ENCODE data around the gene OR2V1.
"Not testable (repeated sequence)": the region's sequence is repeated elsewhere in the genome, so short reads cannot be mapped to it uniquely, and the experiment has no call there.

The OR2V1 gene

DNA sequence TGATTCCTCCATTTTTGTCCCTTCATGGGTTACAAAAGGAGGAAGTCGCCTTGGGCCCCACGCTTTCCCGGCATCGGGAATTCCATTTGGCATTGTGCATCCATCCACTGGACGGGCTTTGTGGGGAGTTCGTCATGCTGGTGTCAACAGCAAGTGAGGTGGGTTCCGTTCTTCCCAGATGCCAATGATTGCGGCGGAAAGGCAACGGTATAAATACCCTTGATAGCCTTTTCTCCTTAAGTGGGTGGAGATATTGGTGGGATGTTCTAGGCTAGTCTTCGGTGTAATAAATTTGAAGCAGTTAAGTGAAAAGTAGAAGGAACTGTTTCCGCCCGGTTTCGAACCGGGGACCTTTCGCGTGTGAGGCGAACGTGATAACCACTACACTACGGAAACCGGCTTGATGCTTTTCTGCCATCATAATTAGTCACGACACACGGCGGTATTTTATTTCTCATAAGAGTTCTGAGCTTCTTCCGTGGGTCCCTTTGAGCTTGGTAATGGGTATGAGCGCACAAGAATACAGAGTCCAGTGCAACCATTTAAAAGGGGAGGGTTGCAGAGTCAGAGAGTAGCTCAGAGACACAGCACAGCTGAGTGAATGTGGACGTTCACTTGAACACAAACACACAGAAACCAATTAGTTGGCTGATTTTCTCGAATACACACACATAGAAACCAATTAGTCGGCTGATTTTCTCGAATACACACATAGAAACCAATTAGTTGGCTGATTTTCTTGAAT lies 28.9 kb downstream of the OR2V1 start:
- not testable (repeated sequence) for DNase-seq

DNA sequence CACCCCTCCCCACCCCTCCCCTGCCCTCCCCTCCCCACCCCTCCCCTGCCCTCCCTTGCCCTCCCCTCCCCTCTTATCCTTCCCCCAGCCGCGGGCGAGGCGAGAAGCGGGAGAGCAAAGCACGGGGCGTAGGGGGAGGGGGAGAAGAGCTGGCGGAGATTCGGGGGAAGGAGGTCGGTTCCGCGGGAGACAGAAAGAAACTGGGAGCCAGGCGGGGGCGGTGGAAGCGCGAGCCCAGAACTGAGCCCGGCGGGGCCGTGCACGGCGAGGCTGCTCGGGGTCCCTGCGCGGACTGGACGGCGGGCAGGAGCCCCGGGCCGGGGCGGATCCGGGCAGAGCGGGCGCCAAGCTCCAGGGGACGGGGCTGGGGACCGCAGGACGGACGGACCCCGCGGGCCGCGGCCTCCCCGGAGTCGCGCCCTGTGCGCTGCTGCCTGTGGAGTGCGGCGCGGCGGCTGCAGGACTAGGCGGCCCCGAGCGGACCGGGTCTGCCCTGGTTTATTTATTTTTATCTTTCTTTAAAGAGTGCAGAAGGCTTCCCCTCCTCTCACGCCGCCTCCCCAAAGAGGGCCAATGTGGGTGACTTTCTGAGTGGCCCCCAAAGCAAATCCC lies 29.8 kb downstream of the OR2V1 start:
- not testable (repeated sequence) for DNase-seq

DNA sequence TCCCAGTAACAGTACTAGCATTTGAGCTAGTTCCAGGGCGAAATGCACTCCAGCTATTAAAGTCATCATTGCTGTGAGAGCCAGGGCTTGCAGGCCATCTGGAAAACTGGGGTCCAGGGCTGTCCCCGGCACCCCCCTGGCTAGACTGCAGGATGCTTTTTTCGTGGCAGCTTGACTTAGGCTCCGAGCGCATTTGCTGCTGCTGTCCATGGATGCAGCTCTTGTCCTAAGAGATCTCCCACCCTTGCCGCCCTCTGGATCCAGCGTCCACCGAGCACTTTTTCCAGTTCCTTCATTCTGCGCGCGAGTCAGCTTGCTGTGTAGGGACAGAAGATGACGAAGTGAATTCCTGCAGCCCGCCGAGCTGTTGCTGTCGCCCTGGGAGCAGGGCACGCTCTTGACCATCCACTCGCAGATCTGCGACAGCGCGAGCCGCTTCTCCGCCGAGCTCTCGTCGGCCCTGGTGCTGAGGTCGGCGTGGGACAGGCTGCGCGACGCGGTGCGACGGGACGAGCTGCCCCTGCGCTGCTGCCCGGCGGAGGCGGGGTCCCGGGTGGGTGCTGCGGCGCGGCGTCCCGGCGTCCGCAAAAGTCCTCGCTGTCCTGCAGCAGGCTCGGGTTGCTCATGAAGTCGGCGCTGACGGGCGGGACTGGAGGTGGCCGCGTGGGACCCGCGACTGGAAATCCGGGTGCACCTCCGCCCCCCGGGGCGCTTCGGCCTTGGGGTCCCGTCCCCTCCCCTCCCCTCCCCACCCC lies 30.7 kb downstream of the OR2V1 start:
- DNase-seq: no peak

DNA sequence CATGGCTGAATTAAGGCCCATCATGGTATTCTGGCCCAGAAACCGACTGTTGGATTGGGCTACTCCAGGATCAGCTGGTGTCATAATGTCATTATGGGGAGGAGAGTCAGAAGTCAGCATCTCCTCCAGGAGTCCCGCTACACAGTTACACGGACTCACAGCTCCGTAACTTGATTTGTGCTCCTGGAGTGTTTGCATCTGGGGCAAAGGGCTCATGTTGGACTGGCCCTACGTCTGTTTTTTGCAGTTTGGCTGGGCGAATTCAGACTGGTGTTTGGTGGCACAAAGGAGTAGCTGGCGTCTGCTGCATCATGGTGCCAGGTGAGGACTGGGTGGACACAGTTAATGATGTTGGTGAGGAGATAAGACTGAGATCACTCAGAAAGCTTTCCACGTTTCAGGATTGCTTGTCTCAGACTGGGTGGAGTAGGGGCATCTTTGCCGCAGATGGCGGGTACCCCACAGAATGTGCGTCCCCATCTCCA lies 31.3 kb downstream of the OR2V1 start:
- DNase-seq: no peak

DNA sequence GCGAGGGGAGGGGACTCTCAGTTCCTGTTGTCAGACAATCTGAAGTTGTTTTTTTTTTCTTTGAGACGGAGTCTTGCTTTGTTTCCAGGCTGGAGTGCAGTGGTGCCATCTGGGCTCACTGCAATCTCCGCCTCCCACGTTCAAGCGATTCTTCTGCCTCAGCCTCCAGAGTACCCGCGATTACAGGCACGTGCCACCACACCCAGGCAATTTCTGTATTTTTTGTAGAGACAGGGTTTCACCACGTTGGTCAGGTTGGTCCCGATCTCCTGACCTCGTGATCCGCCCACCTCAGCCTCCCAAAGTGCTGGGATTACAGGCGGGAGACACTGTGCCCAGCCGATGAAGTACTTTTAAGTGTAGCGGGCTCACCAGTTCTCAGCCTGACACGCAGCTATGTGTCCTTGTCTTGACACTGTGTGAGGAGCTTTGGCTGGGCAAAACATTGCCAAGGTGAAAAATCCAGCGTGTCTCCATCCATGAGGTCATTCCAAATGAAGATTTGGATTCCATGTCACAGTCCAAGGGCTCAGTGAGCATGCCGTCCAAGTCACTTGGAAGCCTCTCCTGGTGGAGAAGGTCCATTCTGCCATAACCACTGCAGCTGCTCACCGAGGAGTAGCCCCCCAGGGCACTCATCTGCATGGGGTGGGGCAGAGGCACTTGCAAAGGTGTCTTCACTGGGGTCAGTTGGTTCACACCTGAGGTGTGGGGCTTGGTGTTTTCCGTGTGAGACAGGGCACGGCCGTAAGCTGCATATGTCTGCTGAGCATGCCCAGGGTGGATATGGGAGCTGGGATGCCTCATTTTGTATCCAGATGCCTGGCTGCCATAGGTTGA lies 32.0 kb downstream of the OR2V1 start:
- DNase-seq: no peak

DNA sequence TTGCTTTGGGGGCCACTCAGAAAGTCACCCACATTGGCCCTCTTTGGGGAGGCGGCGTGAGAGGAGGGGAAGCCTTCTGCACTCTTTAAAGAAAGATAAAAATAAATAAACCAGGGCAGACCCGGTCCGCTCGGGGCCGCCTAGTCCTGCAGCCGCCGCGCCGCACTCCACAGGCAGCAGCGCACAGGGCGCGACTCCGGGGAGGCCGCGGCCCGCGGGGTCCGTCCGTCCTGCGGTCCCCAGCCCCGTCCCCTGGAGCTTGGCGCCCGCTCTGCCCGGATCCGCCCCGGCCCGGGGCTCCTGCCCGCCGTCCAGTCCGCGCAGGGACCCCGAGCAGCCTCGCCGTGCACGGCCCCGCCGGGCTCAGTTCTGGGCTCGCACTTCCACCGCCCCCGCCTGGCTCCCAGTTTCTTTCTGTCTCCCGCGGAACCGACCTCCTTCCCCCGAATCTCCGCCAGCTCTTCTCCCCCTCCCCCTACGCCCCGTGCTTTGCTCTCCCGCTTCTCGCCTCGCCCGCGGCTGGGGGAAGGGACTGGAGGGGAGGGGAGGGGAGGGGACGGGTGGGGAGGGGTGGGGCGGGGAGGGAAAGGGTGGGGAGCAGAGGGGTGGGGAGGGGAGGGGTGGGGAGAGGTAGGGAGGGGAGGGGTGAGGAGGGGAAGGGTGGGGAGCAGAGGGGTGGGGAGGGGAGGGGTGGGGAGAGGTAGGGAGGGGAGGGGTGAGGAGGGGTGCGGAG lies 33.0 kb downstream of the OR2V1 start:
- DNase-seq: not testable (repeated sequence)

DNA sequence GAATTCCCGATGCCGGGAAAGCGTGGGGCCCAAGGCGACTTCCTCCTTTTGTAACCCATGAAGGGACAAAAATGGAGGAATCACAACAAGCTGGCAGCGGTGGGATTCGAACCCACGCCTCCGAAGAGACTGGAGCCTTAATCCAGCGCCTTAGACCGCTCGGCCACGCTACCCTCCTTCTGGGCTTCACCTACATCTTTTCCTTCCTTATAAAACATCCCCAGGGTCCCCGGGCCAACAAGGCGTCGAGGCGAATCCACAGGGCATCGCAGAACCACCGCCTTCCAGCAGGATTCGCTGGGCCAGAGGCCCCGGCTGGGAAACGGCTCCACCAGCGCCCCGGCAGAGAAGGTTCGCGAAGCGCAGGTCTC lies 33.6 kb downstream of the OR2V1 start:
- DNase-seq: not testable (repeated sequence)

DNA sequence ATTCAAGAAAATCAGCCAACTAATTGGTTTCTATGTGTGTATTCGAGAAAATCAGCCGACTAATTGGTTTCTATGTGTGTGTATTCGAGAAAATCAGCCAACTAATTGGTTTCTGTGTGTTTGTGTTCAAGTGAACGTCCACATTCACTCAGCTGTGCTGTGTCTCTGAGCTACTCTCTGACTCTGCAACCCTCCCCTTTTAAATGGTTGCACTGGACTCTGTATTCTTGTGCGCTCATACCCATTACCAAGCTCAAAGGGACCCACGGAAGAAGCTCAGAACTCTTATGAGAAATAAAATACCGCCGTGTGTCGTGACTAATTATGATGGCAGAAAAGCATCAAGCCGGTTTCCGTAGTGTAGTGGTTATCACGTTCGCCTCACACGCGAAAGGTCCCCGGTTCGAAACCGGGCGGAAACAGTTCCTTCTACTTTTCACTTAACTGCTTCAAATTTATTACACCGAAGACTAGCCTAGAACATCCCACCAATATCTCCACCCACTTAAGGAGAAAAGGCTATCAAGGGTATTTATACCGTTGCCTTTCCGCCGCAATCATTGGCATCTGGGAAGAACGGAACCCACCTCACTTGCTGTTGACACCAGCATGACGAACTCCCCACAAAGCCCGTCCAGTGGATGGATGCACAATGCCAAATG lies 34.1 kb downstream of the OR2V1 start:
- not testable (repeated sequence) for DNase-seq

DNA sequence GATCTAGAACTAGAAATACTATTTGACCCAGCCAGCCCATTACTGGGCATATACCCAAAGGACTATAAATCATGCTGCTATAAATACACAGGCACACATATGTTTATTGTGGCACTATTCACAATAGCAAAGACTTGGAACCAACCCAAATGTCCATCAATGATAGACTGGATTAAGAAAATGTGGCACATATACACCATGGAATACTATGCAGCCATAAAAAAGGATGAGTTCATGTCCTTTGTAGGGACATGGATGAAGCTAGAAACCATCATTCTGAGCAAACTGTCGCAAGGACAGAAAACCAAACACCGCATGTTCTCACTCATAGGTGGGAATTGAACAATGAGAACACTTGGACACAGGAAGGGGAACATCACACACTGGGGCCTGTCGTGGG lies 35.8 kb downstream of the OR2V1 start:
- DNase-seq: not testable (repeated sequence)

DNA sequence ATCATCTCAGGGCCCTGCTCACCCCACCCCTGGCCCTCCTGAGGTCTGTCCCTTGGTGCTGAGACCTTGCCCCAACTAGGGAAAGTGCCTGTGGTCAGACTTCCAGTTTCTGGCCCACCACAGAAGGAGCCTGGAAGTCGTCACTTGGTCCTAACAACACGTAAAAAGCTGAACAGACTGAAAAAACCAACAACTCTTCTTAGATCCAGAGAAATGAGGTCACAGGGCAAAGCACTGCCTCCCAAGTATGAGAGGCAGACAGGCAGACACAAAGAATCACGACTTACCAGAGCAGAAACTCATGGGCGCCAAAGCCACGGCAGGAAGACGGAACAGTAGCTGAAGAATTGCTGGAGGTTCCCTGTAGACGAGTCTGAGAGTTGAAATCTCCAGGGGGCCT lies 38.5 kb downstream of the OR2V1 start:
- DNase-seq: no peak

DNA sequence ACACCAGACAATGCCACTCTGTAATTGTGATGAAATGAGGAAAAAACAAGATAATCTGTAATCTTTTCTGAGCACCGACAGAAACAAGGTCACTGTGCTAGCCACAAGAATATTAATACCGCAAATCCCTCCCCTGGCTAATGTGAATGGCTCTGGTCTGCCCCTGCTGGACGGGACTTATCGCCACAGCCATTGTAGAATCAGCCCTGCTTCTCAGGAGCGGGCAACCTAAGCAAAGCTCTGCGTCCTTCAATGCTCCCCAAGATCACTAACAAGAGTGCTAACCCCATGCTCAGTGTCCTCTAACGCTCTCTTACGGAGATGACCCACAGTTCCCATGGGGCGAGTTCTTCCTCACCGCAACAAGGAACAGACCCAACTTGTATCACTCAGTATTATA lies 42.7 kb downstream of the OR2V1 start:
- no peak for DNase-seq

DNA sequence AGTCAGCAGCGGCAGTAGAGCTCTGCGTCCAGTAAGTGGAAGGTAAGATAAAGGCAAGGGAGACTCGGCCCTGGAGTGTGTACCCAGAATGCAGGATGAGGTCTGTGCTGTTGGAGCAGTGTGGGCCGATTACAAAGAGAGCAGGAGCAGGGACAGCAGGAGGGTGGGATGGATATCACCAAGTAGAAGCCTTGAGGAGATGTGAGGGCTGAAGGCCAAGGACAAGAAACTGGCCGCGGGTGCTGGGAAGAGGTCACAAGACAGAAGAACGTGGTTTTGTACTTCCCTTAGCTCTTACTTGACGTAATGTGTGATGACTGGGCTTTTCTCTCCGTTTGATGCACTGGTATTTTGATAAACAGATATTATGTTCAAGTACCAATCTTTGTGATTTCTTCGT lies 43.7 kb downstream of the OR2V1 start:
- DNase-seq: no peak

DNA sequence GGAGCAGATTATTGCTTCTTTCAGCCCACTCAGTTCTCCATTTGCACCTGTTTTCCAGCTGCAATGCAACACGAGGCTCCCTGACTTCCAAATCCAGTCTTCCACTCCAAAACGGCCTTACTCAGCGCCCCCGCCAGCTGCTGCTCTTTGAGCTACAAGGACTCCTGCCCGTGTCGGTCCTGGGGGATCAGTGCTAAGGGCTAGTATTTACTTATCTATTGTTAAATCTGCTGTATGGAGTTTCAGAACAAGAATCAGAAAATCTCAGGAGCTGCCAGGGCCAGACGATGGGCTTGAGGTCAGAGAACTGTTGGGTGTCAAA lies 44.1 kb downstream of the OR2V1 start:
- DNase-seq: no peak

DNA sequence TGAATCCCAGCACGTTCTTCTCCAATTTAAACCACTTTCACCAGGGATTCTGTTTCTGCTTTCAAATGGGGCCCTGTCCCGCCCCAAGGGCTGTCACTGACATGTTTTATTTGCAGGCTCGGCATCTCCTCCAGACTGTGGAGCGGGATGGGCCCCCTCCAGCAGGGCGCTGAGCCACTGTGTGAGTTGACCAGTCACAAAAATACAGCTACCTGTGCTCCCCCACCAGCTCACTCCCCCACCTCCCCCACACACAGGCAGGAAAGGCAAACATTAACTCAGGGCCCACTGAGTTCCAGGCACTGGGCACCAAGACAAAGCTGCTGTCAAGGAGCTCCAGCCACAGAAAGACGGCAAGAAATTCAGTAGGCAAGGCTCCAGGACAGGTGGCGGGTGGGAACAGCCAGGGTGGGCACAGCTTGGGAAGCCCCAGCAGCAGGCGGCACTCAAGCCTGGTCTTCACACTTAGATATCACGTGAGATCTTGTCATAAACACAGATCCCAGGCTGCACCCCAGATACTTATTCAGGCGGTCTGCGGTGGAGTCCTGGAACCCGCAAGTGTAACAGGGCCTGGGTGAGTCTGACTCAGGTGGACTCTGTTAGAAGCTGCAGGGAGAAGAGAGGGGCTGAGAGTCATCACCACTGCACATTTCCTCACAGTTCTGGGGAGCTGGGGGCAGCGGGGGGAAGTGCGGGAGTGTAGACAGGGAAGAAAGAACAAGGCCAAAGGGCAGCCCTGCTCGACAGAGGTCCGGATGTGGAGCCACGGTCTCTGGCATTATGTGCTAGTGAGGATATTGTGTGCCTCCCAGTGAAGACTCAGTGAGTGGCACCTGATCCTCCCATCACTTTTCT lies 44.7 kb downstream of the OR2V1 start:
- DNase-seq: no peak

DNA sequence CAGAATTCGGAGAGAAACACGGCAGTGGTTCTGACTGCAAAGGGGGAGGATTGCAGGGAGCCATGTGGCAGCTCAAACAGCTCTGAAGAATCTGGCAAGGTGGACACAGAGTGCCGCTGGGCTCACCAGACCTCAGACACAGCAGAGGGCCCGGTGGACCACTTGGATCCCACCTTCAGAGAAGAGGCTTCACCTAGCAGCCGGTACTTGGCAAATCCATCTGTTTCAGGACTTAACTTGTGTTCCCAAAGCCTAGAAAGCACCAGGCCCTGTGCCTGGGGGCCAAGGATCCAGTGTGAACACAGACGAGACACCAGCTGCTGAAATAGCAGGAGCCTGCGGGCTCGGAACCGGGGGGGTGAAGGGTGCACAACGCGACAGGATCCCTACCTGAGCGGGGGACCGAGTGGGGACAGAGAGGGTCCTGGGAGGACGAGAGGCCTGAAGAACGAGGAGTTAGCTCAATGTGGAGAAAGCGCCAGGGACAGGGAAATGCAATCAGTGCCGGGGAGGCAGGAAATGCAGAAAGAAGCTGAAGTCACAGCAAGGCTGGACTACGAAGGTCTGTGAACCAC lies 46.3 kb downstream of the OR2V1 start:
- DNase-seq: no peak

DNA sequence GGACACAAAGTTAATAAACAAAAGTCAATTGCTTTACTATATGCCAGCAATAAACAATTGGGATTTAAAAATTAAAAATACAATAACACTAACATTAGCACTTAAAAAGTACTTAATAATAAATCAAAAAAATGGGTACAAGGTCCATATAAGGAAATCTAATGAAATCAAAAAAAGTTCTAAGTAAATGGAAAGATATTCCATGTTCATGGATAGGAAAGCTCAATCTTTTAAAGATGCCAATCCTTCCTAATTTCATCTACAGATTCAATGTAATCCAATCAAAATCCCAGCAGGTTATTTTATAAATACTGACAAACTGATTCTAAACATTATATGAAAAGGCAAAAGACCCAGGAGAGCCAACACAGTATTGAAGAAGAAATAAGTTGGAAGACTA lies 49.0 kb downstream of the OR2V1 start:
- no peak for DNase-seq

DNA sequence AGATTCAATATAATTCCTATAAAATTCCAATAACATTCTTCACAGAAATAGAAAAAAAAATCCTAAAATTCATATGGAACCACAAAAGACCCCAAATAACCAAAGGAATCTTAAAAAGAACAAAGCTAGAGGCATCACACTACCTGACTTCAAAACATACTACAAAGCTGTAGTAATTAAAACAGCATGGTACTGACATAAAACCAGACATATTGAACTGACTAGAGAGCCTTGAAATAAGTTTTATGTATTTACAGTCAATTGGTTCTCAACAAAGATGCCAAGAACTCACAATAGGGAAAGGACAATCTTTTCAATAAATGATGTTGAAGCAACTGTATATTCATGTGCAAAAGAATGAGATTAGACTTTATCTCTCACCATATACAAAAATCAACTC lies 54.0 kb downstream of the OR2V1 start:
- no peak for DNase-seq
